RKO (cell line): Measurements from ENCODE around the gene PYGO2.
A peak's percentile ranks its signal among the peaks of the same experiment; 100 is the strongest.
"Not testable (repeated sequence)": the region's sequence is repeated elsewhere in the genome, so short reads cannot be mapped to it uniquely, and the experiment has no call there.

ENCODE experiments used
- DNase-seq: peaks from one replicate; pipeline ENCODE4 v3.0.0-alpha.2; 2016; ENCODE audit warnings: low spot score

The PYGO2 gene

GRCh38 chr1:155000411-155000725, 38.8 kb upstream of the PYGO2 start:
- DNase-seq = no peak

DNA sequence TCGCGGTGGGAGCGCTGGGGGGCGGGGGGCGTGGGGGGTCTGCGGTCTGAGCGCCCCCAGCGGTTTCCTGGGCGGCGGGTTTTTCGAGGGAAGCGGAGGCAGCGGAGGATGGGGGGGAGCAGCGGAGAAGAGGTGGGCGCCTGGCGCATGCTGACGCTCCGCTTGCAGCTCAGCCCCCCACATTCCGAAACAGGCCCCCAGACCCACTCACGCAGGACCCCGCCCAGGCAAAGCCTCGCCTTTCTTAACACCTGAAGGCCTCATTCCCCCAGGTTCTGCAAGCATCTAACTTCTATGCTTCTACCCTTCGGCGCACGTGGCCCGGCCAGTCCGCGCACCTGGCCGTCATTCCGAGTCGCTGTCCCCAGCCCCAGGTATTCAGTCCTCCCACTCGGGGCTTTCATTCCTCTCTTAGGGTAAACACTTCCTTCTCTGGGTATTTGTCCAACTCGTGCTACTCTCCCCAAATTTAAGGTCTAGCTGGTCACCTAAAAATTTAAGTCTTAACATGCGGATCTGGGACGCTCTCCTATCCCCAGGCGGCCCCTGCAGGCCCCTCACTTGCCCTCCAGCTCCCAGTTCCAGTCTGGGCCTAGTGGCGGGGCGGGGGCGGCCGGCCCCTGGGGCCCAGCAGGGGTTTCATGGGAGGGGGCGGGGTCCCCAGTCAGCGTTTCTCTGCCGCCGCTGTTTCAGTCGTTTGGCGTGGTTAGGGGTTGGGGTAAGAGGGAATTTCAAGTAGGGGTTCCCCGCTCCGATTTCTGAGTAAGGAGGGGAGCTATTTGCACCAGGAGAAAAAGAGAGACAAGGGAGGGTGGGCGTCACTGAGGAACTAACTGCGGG, 38.2 kb upstream of the PYGO2 start:
- DNase-seq = peak; percentile 63

DNA sequence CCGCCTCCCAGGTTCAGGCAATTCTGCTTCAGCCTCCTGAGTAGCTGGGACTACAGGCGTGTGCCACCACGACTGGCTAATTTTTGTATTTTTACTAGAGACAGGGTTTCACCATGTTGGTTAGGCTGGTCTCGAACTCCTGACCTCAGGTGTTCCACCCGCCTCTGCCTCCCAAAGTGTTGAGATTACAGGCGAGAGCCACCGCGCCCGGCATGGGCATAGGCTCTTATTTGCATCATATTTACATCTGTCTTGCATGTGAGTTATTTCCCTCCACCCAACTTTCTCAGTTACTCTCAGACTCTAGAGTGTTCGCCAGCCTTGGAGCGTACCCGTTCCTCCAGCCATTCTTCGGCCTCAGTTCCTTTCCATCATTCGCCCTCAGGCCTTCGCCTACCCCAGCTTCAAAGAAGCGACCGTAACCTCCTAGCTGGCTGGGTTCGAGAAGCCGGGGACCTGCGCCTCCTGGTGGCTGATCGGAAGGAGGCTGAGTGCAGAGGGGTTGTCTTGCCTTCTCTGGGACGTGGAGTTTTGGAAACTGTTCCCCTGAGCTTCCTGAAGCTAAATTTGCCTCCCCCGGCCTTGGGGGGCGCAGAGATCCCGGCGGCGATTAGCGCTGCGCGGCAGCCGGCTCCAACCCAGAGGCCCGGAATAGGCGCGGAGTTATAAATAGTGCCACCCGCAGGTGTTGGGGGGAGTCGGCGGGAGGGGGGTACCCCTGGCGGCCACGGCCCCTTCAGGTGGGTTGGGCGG, 37.4 kb upstream of the PYGO2 start:
- peak; percentile 91 for DNase-seq

- no peak for DNase-seq
These were observed 36.7 kb upstream of the PYGO2 start for GRCh38 chr1:154998201-154998780.

GRCh38 chr1:154996966-154997701, 35.6 kb upstream of the PYGO2 start:
- no peak for DNase-seq

DNA sequence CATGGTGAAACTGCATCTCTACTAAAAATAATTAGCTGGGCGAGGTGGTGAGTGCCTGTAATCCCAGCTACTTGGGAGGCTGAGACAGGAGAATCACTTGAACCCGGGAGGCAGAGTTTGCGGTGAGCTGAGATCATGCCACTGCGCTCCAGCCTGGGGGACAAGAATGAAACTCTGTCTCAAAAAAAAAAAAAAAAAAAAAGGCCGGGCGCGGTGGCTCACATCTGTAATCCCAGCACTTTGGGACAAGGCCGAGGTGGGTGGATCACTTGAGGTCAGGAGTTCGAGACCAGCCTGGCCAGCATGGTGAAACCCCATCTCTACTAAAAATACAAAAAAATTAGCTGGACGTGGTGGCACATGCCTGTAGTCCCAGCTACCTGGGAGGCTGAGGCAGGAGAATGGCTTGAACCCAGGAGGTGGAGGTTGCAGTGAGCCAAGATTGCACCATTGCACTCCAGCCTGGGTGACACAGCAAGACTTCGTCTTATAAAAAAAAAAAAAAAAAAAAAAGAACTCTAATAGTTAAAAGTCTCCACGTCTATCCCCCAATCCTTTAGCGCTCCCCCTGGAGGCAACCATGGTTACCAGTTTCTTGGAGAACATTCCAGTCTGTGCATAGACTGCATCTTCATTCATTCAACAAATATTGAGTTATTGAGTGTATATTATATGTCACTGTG, 33.9 kb upstream of the PYGO2 start:
- DNase-seq = peak; percentile 83

DNA sequence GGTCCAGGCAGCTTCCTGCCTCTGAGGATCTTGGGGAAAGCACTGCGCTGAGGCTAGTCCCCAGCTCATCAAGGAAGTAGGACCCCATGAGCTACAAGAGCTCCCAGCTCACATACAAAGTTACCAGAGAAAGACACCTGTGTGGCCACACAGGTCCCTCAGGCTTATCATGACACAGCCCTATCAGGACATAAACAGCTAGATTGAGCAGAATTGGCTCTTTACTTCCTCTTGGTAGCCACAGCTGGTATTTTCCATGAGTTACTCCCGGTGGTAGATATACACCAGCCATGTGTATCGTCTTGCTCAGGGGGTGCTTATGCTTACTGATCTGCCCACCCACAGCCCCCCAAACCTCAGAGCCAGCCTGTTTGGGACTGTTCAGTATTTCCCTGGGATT, 33.0 kb upstream of the PYGO2 start:
- DNase-seq = no peak

DNA sequence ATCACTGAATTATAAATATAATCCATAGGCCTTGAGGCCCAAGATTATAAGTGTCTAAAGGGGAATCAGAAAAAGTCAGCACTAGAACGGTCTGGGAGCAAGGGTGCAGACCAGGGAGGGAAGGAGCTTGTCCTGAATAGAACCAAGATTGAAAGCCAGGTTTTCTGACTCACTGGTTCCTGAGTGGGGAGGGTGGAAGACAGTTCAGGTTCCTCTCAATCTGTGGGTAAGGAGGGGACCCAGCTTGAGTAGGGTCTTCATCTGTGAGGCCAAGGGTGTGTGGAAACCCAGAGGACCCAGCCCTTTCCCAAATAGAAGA, 32.6 kb upstream of the PYGO2 start:
- no peak for DNase-seq

DNA sequence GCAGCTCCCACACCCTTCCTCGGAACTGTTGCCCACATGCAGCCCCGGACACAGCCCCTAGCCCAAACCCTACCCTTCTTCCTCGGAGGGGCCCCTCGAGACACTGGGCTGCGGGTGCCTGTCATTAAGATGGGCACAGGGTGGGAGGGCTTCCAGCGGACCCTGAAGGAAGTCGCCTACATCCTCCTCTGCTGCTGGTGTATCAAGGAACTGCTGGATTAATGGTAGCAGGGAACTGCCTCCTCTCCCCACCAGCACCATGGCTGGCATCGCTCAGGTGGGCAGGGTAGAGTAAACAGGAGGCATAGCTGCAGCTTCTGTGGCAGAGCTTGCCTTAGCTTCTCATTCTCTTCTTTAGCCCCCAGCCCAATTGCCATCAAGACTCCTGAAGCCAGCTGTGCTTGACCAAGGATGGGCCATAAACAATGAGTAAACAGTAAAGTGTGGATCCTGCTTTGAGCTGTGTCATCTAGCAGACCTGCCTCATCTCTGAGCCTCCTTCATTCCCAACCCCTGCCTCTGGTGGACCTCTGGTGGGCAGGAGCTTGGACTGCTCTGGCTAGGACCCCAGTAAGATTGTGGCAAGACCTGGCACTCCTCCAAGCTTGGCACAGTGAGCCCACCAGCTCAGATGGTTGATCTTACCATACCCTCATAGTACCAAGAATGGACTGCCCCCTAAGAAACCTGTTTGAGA, 32.1 kb upstream of the PYGO2 start, which contains the start of gene LENEP:
Gene LENEP (plus strand): TSS at position 15 of the 697 bp plus-strand sequence. CDS start 22 bp downstream, at position 37.
- DNase-seq = no peak

DNA sequence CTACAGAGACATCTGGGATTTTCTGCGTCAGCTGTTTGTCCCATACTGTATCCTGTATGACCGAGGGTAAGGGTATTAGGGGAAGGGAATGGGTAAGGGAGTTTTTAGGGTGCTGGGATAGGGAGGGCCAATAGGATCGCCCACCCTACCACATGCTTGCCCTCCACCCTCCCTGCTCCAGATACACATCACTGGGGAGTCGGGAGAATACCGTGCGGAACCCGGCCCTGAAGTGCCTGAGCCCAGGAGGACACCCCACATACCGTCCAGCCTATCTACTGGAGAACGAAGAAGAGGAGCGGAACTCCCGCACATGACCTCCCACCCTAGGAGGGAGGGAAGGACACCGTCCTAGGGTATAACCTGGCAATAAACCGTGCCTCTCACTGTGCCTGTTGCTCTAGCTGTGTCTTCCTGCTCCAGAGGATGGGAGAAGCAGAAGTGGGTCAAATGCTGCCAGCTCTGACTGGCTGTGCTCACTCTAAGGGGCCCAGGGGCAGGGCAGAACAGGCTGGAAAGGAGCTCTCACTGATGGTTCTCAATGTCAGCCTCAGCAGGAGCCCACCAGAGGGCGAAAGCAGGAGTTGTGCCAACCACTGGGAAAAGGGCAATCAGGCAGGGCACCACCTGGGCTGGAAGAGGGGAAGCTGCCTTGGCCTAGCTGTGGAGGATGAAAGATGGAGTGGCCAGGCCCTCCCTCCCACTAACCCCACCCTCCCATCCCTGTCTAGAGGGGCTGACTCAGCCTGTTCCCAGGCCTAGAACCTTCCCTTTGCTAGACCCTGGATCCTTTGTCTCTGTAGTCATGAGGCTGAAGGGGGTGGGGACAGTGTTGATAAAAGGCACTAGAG, 31.4 kb upstream of the PYGO2 start:
- DNase-seq = peak; percentile 44

DNA sequence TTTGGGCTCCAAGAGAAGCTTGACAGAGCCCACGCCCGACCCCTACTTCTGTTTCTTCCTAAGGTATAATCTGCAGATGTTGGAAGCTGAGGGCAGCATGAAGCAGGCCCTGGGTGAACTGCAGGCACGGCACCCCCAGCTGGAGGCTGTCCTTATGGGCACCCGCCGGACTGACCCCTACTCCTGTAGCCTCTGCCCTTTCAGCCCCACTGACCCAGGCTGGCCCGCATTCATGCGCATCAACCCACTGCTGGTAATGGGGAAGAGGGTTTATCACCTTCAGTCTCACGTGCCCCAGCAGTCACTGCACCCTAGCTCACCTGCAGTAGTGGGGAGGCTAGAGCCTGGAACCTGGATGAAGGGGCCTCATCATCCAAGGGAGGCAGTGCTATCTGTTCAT, 28.7 kb upstream of the PYGO2 start:
- no peak for DNase-seq

DNA sequence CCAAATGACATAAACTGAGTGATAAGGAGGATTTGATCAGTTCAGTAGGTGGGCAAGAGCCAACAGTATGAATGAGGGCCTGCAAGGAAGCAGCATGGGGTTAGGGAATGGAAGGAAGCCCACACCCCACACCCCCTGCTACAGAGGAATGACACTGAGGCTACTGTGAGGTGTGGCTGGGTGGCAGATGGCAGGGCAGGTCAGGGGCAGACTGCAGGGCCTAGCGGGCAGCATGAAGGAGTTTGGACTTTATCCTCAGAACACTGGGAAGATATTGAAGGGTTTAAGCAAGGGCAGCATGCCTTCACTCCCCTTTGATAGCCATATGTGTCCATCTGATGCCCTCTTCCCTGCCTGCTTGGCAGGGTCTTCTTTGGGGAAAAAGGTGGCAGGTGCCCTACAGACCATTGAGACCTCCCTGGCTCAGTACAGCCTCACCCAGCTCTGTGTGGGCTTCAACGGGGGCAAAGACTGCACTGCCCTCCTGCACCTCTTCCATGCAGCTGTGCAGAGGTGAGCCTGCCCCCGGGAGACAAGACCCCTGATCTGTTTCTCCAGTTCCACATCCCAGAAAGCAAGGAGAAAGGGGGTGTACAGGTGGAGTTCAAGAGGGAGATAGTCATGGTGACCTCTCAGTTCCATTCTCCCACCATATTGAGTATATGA, 27.7 kb upstream of the PYGO2 start:
- no peak for DNase-seq

GRCh38 chr1:154988058-154988954, 26.7 kb upstream of the PYGO2 start:
- DNase-seq = no peak

- no peak for DNase-seq
These were observed 25.7 kb upstream of the PYGO2 start for GRCh38 chr1:154987326-154987725.

DNA sequence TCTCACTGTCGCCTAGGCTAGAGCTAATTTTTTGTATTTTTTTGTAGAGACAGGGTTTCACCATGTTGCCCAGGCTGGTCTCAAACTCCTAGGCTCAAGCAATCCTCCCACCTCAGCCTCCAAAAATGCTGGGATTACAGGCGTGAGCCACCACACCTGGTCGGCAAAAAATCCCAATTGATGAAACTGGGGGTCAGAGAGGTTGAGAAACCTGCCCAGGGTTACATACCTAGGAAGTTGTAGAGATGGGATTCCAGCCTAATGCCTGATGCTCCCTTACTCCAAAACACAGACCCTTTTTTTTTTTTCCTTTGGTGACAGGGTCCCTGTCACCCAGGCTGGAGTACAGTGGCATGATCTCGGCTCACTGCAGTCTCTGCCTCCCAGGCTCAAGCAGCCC, 25.2 kb upstream of the PYGO2 start:
- not testable (repeated sequence) for DNase-seq

DNA sequence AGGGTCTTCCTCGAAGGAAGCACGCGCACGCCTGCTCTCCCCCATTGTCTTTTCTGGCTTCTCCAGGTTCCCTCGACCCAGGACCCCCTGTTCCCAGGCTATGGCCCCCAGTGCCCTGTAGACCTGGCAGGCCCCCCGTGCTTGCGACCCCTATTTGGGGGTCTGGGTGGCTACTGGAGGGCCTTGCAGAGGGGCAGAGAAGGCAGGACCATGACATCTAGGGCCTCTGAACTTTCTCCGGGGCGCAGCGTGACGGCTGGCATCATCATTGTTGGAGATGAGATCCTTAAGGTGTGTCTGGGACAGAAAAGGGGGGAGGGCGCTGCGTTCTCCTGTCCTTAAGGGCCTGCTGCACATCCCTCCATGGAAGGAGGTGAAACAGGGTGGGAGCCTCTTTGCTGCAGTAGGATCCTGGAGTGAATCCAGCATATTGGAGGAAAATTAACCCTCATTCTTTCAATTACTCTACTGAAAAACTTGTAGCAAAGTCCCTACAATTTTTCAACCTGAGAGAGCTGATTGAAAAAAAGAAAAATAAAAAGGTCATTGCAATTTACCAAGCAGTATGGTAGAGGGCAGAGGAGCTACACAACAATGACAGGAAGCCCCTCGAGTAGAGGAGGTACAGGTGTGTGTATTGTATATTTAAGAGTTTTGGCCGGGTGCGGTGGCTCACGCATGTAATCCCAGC, 22.3 kb upstream of the PYGO2 start:
- no peak for DNase-seq

DNA sequence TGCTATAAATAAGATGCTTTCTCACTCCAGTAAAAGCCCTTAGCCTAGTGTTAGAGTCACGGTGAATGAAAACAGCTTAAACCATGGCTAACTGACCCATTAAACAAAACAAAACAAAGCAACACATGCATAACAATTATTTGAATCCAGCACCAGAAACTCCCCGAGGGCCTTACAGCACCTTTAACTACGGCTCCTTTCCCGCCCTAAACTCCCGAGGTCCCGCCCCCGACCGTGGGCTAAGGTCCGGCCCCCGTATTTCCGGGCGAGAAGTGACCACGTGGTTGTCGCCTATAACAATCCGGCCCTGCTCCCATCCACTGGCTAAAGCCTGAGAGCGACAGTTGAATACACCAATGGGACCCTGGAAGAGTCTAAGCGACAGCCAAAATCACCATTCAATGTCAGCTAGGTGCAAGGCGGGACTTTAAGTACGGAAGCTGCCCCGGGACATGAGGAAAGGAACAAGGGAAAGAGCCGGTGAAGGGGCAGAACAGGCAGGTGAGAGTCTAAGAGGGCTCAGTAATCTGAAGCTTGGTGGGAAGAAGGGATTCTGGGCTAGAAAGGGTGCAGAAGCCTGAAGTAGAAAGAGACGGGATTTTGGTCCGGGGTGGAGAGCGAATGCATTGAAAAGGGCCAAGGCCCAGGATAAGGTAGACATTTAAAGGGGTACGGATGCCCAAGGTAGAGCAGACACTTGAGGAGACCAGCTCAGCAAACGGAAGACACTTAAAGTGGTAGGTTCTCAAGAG, 21.5 kb upstream of the PYGO2 start, which contains the start of gene FLAD1:
Gene FLAD1 (plus strand): TSS at position 448 of the 752 bp plus-strand sequence. CDS start 351 bp downstream, outside the sequence.
- peak; percentile 100 for DNase-seq
